ENCODE results near the gene LRFN3. TPM values are rescaled to one million over a fixed set of nuclear protein-coding genes. Genes with fewer than 3 reads are reported as not detected.

Gene LRFN3
- total RNA-seq, 1 donor from 2014 or later: 36.0 TPM

GRCh38 chr19:35915443-35915842 is 20.7 kb upstream of the LRFN3 start:
- no peak for TF ChIP-seq CTCF (conservative IDR thresholded peaks at IDR 0.05)
- no peaks in the 10 kb centered on the region for H3K4me1 Mint-ChIP-seq

DNA sequence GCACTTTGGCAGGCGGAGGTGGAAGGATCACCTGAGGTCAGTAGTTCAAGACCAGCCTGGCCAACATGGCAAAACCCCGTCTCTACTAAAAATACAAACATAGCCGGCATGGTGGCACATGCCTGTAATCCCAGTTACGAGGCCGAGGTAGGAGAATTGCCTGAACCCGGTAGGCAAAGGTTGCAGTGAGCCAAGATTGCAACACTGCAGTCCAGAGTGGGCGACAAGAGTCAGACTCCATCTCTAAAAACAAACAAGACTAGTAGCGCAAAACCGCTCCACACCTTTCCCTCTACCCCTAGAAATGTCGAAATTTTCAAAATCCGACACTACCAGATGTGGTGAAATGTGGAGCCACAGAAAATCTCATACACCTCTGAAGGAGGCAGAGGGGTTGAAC is 16.9 kb upstream of the LRFN3 start:
- TF ChIP-seq CTCF (conservative IDR thresholded peaks at IDR 0.05): no peak
- peaks cover 25% of the 10 kb centered on the region for H3K27me3 Mint-ChIP-seq (ENCODE audit: low read depth)
- no peak for DNase-seq (ENCODE audit: low read depth, low spot score)
- H3K9me3 Mint-ChIP-seq: no peaks in the 10 kb centered on the region
- H3K27ac Mint-ChIP-seq (ENCODE audit: unreplicated experiment): no peak overlapping the region
- H3K4me1 Mint-ChIP-seq: no peaks in the 10 kb centered on the region
- H3K36me3 Mint-ChIP-seq (ENCODE audit: low read depth): no peaks in the 10 kb centered on the region
- H3K4me3 Mint-ChIP-seq: no peak overlapping the region

More at GRCh38 chr19:35915443-35915842, 20.7 kb upstream of the LRFN3 start:
- H3K4me3 Mint-ChIP-seq: no peak overlapping the region
- no peaks in the 10 kb centered on the region for H3K36me3 Mint-ChIP-seq (ENCODE audit: low read depth)
- no peak for DNase-seq (ENCODE audit: low read depth, low spot score)
- H3K27me3 Mint-ChIP-seq (ENCODE audit: low read depth): peaks cover 19% of the 10 kb centered on the region
- H3K27ac Mint-ChIP-seq (ENCODE audit: unreplicated experiment): no peak overlapping the region
- H3K9me3 Mint-ChIP-seq: no peaks in the 10 kb centered on the region

GRCh38 chr19:35921012-35921411 is 15.2 kb upstream of the LRFN3 start:
- Mint-ChIP-seq H3K36me3 (ENCODE audit: low read depth) (no peaks in the 10 kb centered on the region), H3K9me3 (no peaks in the 10 kb centered on the region), H3K27me3 (ENCODE audit: low read depth) (peaks cover 30% of the 10 kb centered on the region), H3K4me1 (no peaks in the 10 kb centered on the region), H3K4me3 (no peak overlapping the region), H3K27ac (ENCODE audit: unreplicated experiment) (no peak overlapping the region)
- no peak for DNase-seq (ENCODE audit: low read depth, low spot score)
- no peak for TF ChIP-seq CTCF (conservative IDR thresholded peaks at IDR 0.05)

DNA sequence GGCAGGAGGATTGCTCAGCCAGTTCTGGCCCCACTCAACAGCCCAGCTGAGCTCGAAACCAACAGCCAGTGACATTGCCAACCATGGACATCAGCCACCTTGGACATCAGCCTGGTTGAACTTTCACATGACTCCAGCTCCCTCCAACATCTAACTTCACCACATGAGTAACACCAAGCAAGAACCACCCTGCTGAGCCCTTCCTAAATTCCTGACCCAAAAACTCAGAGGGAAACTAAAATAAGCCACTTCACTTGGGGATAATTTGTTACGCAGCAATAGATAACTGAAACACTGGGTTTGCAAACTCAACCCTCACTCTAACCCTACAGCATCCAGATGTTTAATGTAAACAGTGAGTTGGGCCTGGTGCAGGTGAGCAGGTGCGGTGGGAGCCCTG is 10.7 kb upstream of the LRFN3 start:
- H3K27ac Mint-ChIP-seq (ENCODE audit: unreplicated experiment): no peak overlapping the region
- DNase-seq (ENCODE audit: low read depth, low spot score): no peak
- H3K4me3 Mint-ChIP-seq: no peak overlapping the region
- H3K9me3 Mint-ChIP-seq: no peaks in the 10 kb centered on the region
- H3K27me3 Mint-ChIP-seq (ENCODE audit: low read depth): peaks cover 40% of the 10 kb centered on the region
- no peak for TF ChIP-seq CTCF (conservative IDR thresholded peaks at IDR 0.05)
- no peaks in the 10 kb centered on the region for H3K4me1 Mint-ChIP-seq
- no peaks in the 10 kb centered on the region for H3K36me3 Mint-ChIP-seq (ENCODE audit: low read depth)

- Mint-ChIP-seq H3K36me3 (ENCODE audit: low read depth) (no peaks in the 10 kb centered on the region), H3K27me3 (ENCODE audit: low read depth) (peaks cover 34% of the 10 kb centered on the region), H3K9me3 (no peaks in the 10 kb centered on the region), H3K4me3 (no peak overlapping the region), H3K4me1 (peaks cover 14% of the 10 kb centered on the region), H3K27ac (ENCODE audit: unreplicated experiment) (no peak overlapping the region)
- no peak for TF ChIP-seq CTCF (conservative IDR thresholded peaks at IDR 0.05)
- no peak for DNase-seq (ENCODE audit: low read depth, low spot score)
These were observed 7.7 kb upstream of the LRFN3 start for GRCh38 chr19:35928507-35928906.

GRCh38 chr19:35929876-35930275 is 6.3 kb upstream of the LRFN3 start:
- Mint-ChIP-seq H3K9me3 (no peaks in the 10 kb centered on the region), H3K27me3 (ENCODE audit: low read depth) (peaks cover 27% of the 10 kb centered on the region), H3K27ac (ENCODE audit: unreplicated experiment) (no peak overlapping the region), H3K36me3 (ENCODE audit: low read depth) (no peaks in the 10 kb centered on the region), H3K4me3 (peak overlapping the region; percentile 6), H3K4me1 (peaks cover 14% of the 10 kb centered on the region)
- no peak for DNase-seq (ENCODE audit: low read depth, low spot score)
- TF ChIP-seq CTCF (conservative IDR thresholded peaks at IDR 0.05): no peak

All from neural crest cell (in vitro differentiated cells).